Epithelial cell of esophagus (primary cell): Measurements from ENCODE around the gene ADARB2.

Source experiments
- DNase-seq: peaks from one replicate; pipeline ENCODE4 v3.0.0; 2010; ENCODE audit warnings: low read depth
- H3K4me3 ChIP-seq: 2 replicates; pipeline ENCODE4 v1.5.1; 2011; ENCODE audit warnings: mild to moderate bottlenecking, low read length, control low read depth
- CTCF ChIP-seq: IDR thresholded peaks from 2 replicates; pipeline ENCODE4 v1.5.1; 2011; ENCODE audit warnings: low read depth, mild to moderate bottlenecking, low read length, control low read depth, inconsistent platforms; ENCODE audit not compliant: insufficient read depth; ENCODE audit errors: missing control alignments

ADARB2 gene

GRCh38 chr10:1281405-1281782, 455.9 kb downstream of the ADARB2 start:
- no peak for TF ChIP-seq CTCF

DNA sequence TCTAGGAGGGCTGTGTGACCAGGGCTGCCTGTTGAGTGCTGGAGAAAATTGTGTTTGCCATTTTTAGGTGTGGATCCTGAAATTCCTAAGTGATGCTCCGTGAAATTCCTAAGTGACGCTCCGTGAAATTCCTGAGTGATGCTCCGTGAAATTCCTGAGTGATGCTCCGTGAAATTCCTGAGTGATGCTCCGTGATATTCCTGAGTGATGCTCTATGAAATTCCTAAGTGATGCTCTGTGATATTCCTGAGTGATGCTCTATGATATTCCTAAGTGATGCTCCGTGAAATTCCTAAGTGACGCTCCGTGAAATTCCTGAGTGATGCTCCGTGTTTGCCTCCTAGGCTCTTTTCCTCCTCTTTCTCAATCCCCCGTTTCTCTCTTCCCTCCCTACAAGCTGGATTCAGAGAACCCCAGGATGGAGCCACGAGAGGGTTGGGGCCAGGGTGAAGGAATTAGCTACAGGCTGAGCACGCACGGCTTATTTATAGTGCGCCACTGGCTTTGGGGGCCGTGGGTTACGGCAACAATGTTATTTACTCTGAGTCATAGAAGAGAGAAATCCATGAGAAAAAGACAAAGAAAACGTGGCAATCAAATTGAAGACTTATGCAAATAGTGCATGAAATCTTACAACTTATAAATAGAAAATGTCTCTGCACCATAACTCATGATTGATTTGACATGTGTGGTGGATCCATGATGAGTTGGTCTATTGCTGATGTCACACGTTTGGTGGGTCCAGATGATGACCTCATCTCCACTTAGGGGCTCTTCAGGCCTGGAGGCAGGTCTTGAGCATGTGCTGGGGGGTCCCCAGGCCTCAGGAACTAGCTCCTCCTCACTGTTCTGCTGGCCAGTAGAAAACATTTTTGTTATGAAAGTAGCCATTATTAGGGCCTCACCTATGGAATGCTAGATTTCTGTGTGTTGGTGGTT, 456.6 kb downstream of the ADARB2 start:
- no peak for TF ChIP-seq CTCF
- no peak overlapping the region for H3K4me3 ChIP-seq
- no peak for DNase-seq

More at GRCh38 chr10:1281405-1281782, 455.9 kb downstream of the ADARB2 start:
- no peak for DNase-seq
- H3K4me3 ChIP-seq = no peak overlapping the region

DNA sequence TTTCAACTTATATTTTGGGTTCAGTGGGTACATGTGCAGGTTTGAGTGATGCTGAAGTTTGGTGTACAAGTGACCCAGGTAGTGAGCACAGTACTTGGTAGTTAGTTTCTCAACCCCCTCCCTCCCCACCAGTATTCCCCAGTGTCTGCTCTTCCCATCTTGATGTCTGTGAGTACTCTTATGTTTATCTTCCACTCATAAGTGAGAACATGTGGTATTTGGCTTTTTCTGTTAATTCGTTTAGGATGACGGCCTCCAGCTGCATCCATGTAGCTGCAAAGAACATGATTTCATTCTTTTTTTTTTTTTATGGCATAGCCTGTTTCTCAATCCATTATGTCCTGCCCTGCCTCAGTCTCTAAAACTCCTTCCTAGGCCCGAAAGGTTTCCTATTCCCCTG, 459.0 kb downstream of the ADARB2 start:
- DNase-seq = no peak
- TF ChIP-seq CTCF = no peak
- H3K4me3 ChIP-seq = no peak overlapping the region

DNA sequence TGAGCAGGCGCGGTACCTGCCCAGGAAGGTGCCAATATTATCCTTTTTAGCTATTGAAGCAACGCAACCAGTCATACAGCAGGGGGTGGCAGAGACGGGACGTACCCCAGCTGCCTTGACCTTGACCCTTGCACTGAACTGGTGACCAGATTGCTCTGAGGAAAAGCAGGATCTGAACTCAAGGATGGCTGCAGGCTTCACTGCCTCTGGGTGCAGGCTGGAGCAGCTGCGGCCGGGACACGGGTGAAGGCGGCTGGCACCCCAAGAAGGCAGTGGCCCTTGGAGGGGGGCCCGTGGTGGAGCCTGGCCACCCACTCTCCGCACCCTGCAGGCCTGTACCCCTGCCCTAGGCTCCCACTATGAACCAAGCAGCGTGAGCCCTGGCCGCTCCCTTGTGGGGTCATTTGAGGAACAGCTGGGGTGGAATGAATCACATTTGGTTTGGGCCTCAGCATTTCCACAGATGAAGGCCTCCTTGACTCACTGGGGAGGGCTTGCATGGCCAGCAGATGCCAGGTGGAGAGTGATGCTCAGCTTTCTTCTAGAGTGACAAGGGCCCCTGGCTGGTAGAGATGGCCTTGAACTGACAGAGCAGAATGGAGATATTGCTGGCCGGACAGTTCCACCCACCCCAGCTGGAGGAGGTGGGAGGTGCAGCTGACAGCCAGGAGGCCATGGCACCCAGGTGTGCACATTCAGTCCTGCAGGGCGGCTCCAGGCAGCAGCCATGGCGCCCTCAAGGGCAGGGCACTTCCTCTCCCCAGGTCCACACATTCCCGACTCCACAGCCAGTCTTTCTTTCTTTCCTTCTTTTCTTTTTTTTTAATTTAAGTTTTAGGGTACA, 462.4 kb downstream of the ADARB2 start:
- no peak for TF ChIP-seq CTCF
- no peak overlapping the region for H3K4me3 ChIP-seq
- no peak for DNase-seq

- no peak for DNase-seq
- no peak for TF ChIP-seq CTCF
- H3K4me3 ChIP-seq = no peak overlapping the region
Measured at GRCh38 chr10:1274111-1274661, 463.1 kb downstream of the ADARB2 start.

- no peak for DNase-seq
- TF ChIP-seq CTCF = no peak
Measured at GRCh38 chr10:1273372-1274105, 463.8 kb downstream of the ADARB2 start.

More at GRCh38 chr10:1273372-1274105, 463.8 kb downstream of the ADARB2 start:
- H3K4me3 ChIP-seq = no peak overlapping the region
